GM12878 (cell line): ENCODE measurements around the gene PLEKHA6. TPM values are rescaled to one million over a fixed set of nuclear protein-coding genes. Genes with fewer than 3 reads are reported as not detected.

Experiments used
- E4F1 ChIP-seq: fragments of 450-650 bp; IDR thresholded peaks from 2 replicates; pipeline ENCODE4 v1.6.1; 2018; ENCODE audit warnings: borderline replicate concordance, mild to moderate bottlenecking; ENCODE audit not compliant: partially characterized antibody
- EED ChIP-seq: sonication (generic); IDR thresholded peaks from 2 replicates; pipeline ENCODE4 v1.6.1; 2016; ENCODE audit warnings: antibody characterized with exemption, low read depth
- EP300 ChIP-seq, 2 experiments: fragments of 150-350 bp in 1 of 2; IDR thresholded peaks; 2 replicates each; pipeline ENCODE4 v1.6.1; 2011 to 2012; ENCODE audit warnings: low read depth in 2 of 2, low read length in 2 of 2, borderline replicate concordance in 1 of 2, improper control_type of control experiment in 1 of 2, inconsistent platforms in 1 of 2; ENCODE audit not compliant: control insufficient read depth in 1 of 2
- FOS ChIP-seq: IDR thresholded peaks from 3 replicates; pipeline ENCODE4 v1.6.1; 2011; ENCODE audit warnings: borderline replicate concordance; ENCODE audit not compliant: insufficient read length; ENCODE audit errors: extremely low read depth
- FOXK2 ChIP-seq: fragments of 450-650 bp; IDR thresholded peaks from 2 replicates; pipeline ENCODE4 v1.6.1; 2017; ENCODE audit warnings: mild to moderate bottlenecking, moderate library complexity
- ZBTB11 ChIP-seq: fragments of 450-650 bp; formaldehyde crosslinking; IDR thresholded peaks from 2 replicates; pipeline ENCODE4 v1.5.0; 2022; ENCODE audit warnings: mild to moderate bottlenecking, missing genetic modification characterization
- polyA plus RNA-seq, 11 experiments: library from polyadenylated mRNA; depleted of rRNA in 4 of 11; unstranded in 6 of 11; stranded (reverse) in 5 of 11; fragments of >200 nt; fragmentation: Nextera tagmentation in 4 of 11; fragmentation: Illumina TruSeq in 1 of 11; extraction: Ambion mirVana in 4 of 11; extraction: Trizol in 1 of 11; gene quantifications; 1 replicate in 1 of 11; 2 replicates in 10 of 11; pipeline versions ENCODE4 v1.2.1 to v1.2.3, GENCODE V29; 2011 to 2016; ENCODE audit warnings: inconsistent platforms in 2 of 11, missing spikeins in 2 of 11, low read depth in 1 of 11
- total RNA-seq, 4 experiments: library from RNA; depleted of rRNA in 3 of 4; stranded (reverse); fragments of >200 nt in 3 of 4; fragmentation: Illumina TruSeq in 1 of 4; extraction: Trizol in 1 of 4; gene quantifications; 2 replicates each; pipeline versions ENCODE4 v1.2.1 to v1.2.3, GENCODE V29; 2013 to 2021

Gene PLEKHA6
- total and polyA plus RNA-seq, 10 of the 15 experiments (the other 5 are each of a cell fraction or from before 2014, with no cell fraction given): 0.04 to 0.81 (median 0.19) TPM; not detected in 4

GRCh38 chr1:204390751-204391466, 31.2 kb upstream of the PLEKHA6 start (continued):
- no peak for TF ChIP-seq ZBTB11 (CRISPR knock-in tag)
- no peak for TF ChIP-seq EP300 (IDR thresholded peaks at IDR 0.05; ENCODE audit: borderline replicate concordance in 1 of 2, control insufficient read depth in 1 of 2, low read depth in 2 of 2, low read length in 2 of 2)
- no peak for TF ChIP-seq FOXK2
- no peak for TF ChIP-seq EED
- TF ChIP-seq FOS: no peak
- TF ChIP-seq E4F1: no peak
- TF ChIP-seq, all 136 proteins: peak for 0
